A549 (cell line): Measurements from ENCODE around the gene INTS3.

Experiments
- CBX2 ChIP-seq: fragments of 200-600 bp; sonication (generic); IDR thresholded peaks from 2 replicates; pipeline ENCODE4 v1.6.1; 2016; ENCODE audit warnings: low read depth, mild to moderate bottlenecking, borderline replicate concordance
- EHMT2 ChIP-seq: fragments of 200-600 bp; sonication (generic); IDR thresholded peaks from 2 replicates; pipeline ENCODE4 v1.6.1; 2016; ENCODE audit warnings: antibody characterized with exemption, low read depth, mild to moderate bottlenecking, moderate library complexity
- EP300 ChIP-seq, 2 experiments: fragments of >200 bp; sonication (Bioruptor Twin); formaldehyde crosslinking; IDR thresholded peaks; 2 replicates in 1 of 2; 3 replicates in 1 of 2; pipeline ENCODE4 v1.6.1; 2016 to 2017
- HOXB13 ChIP-seq: fragments of 250-450 bp; sonication (Bioruptor Pico); IDR thresholded peaks from 2 replicates; pipeline ENCODE4 v1.5.0; 2020; ENCODE audit warnings: low read depth, mild to moderate bottlenecking, moderate library complexity
- JUNB ChIP-seq: fragments of >200 bp; sonication (Bioruptor Twin); formaldehyde crosslinking; IDR thresholded peaks from 2 replicates; pipeline ENCODE4 v1.6.1; 2016
- MAZ ChIP-seq: fragments of 150-350 bp; IDR thresholded peaks from 2 replicates; pipeline ENCODE4 v1.6.1; 2014; ENCODE audit warnings: antibody characterized with exemption, low read depth, low read length, borderline replicate concordance
- SMC3 ChIP-seq: fragments of >200 bp; sonication (Bioruptor Twin); formaldehyde crosslinking; IDR thresholded peaks from 3 replicates; pipeline ENCODE4 v1.6.1; 2018; ENCODE audit warnings: inconsistent platforms
- ZSCAN20 ChIP-seq: fragments of 250-450 bp; sonication (Bioruptor Pico); IDR thresholded peaks from 2 replicates; pipeline ENCODE4 v1.8.0; 2022; ENCODE audit warnings: mild to moderate bottlenecking, moderate library complexity
- TF ChIP-seq, protein P1 (sequence below): fragments of >200 bp; sonication (Bioruptor Twin); formaldehyde crosslinking; IDR thresholded peaks from 3 replicates; pipeline ENCODE4 v1.5.1; 2016

DNA sequence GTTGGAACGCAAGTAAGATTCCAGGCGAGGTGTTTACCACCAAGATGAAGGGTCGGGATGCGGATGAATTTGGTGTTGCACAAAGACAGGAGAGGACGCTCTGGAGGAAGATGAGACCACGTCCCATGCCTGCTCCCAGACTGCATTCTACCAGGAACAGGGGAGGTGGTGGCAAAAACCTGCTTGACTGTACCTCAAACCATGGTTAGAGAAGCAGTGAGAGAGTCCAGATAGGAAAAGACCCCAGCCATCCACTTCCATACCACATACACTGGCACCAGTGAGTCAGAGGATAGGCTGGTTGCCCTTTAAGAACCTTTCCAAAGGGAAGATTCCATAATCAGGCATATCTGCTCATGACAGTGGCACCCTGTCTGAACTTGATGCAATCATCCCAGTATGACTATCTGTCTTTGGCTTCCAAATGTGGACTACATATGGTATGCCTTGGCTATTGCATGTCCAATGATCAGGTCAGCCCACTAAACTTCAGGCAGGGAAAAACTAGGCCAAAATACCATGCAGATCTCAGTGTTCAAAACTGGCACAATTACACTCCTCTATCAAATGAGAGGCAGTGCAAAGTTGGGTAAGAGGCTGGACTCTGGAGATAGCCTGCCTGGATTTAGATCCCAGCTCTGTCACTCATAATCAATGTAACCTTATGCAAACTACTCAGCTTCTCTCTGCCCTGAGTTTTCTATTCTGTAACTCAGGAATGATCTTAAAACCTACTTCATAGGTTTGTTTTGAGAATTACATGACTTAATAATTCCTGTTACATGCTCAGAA lies 28.7 kb upstream of the INTS3 start:
- TF ChIP-seq ZSCAN20 (no peak), HOXB13 (no peak), MAZ (no peak), EP300 (IDR thresholded peaks at IDR 0.05) (no peak), JUNB (no peak), SMC3 (no peak), EHMT2 (no peak), CBX2 (no peak)
- TF ChIP-seq, protein P1, sequence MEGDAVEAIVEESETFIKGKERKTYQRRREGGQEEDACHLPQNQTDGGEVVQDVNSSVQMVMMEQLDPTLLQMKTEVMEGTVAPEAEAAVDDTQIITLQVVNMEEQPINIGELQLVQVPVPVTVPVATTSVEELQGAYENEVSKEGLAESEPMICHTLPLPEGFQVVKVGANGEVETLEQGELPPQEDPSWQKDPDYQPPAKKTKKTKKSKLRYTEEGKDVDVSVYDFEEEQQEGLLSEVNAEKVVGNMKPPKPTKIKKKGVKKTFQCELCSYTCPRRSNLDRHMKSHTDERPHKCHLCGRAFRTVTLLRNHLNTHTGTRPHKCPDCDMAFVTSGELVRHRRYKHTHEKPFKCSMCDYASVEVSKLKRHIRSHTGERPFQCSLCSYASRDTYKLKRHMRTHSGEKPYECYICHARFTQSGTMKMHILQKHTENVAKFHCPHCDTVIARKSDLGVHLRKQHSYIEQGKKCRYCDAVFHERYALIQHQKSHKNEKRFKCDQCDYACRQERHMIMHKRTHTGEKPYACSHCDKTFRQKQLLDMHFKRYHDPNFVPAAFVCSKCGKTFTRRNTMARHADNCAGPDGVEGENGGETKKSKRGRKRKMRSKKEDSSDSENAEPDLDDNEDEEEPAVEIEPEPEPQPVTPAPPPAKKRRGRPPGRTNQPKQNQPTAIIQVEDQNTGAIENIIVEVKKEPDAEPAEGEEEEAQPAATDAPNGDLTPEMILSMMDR: no peak
